ENCODE data around the gene ABHD3.
A peak's percentile ranks its signal among the peaks of the same experiment; 100 is the strongest.
"Not testable (repeated sequence)": the region's sequence is repeated elsewhere in the genome, so short reads cannot be mapped to it uniquely, and the experiment has no call there.

The ABHD3 gene

DNA sequence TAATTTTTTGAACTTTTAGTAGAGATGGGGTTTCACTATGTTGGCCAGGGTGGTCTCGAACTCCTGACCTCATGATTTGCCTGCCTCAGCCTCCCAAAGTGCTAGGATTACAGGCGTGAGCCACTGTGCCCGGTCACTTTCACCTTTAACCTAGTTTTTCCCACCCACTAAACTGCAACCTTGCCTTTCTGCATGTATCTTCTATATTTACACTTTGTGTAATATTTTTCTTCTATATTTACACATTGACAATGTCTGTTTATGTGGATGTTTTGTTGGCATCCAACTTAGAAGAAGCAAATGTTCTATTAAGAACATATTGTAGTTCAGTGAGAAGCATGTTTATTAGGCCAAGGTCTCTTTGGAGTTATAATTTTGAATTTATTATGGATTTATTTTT, 65.8 kb downstream of the ABHD3 start:
- no peak for DNase-seq

GRCh38 chr18:21636769-21637168, 67.8 kb downstream of the ABHD3 start:
- DNase-seq = no peak

DNA sequence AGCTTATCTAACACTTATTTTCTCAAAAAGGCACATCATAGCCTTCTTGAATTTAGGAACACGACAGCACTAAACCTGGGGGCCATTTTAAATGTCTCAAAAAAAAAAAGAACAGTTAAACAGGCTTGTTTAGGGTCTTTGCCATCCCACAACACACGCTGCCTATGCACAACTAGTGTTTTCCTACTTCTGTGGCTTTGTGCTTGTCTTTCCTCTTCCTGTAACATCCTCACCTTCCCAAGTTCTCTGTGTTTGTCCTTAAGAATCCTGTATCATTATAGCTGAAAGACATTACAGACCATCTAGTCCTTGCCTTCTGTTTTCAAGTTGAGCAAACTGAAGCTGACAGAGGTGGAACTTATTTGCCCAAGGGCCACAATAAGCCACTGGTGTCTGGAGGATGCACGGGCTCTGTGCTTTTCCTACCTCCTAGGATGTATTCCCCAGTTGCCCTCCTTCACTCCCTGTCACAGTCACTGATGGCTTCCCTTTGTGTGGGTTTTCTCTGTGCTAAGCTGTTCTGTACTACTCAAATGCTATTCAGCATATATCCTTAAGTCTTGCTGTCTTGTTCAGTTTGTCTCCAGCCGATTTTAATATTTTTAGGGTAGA, 69.9 kb downstream of the ABHD3 start:
- no peak for DNase-seq

- DNase-seq = no peak
Measured at GRCh38 chr18:21632393-21632792, 72.2 kb downstream of the ABHD3 start.

GRCh38 chr18:21629089-21629832, 75.3 kb downstream of the ABHD3 start:
- DNase-seq = no peak

GRCh38 chr18:21621640-21622039, 82.9 kb downstream of the ABHD3 start:
- not testable (repeated sequence) for DNase-seq

GRCh38 chr18:21612125-21613039, 92.2 kb downstream of the ABHD3 start, which contains the start of gene SNRPD1:
Gene SNRPD1, plus strand, starts transcription at chr18:21612314. Its CDS starts 116 bp downstream, at chr18:21612430.
- DNase-seq = peak; percentile 90

DNA sequence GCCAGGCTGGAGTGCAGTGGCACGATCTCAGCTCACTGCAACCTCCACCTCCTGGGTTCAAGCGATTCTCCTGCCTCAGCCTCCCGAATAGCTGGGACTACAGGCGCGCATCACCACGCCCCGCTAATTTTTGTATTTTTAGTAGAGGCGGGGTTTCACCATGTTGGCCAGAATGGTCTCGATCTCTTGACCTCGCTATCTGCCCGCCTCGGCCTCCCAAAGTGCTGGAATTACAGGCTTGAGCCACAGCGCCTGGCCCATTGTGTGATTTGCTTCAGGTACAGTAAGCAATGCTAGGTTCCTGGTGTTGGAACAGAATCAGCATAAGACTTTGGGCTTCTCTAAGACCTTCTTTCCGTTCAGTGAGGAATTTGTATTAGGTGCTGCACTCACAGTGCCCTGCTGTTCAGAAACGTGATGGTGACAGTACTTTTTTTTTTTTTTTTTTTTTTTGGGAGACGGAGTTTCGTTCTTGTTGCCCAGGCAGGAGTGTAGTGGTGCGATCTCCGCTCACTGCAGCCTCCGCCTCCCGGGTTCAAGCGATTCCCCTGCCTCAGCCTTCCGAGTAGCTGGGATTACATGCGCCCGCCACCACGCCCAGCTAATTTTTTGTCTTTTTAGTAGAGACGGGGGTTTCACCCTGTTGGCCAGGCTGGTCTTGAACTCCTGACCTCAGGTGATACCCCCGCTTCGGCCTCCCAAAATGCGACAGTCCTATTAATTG, 93.0 kb downstream of the ABHD3 start:
- not testable (repeated sequence) for DNase-seq

DNA sequence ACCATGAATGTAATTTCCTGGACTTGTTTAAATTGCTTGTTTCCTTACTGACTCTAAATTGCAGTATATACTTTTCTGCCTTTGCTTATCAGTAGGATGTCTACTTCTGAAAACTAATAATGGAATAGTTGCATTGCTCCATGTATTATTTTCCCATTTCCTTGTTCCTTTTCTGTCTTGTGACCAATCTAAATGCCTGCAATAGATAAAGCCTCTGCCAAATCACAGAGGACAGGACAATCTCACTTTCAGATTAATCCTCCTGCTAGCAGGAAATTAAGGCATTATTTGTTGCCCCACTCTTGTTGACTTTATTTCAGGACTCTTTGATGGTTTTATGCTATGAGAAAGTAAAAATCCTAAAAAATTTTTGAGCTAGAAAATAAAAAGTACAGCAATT, 99.4 kb downstream of the ABHD3 start:
- no peak for DNase-seq

- DNase-seq = no peak
Measured at GRCh38 chr18:21604671-21605070, 99.9 kb downstream of the ABHD3 start.

GRCh38 chr18:21602299-21602587, 102.3 kb downstream of the ABHD3 start:
- DNase-seq = no peak
